ENCODE data around the gene TRAPPC3.

DNA sequence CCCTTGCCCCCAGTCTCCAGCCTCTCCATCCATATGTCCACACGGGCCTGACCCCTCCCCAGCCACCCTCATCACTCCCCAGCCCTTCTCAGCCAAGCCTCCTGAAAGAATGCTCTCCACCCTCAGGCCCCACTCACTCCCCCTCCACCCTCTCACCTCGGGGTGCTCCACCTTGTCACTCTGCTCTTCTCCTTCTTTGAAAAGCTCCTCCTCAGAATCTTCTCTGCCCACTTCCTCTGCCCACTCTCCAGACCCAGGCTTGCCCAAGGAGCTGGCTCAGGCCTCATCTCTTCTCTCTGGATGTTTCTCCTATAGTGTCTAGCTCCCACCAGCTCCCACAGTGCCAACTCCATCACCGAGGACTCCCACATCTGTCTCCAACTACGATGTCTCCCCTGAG, 38.1 kb downstream of the TRAPPC3 start:
- TF ChIP-seq BHLHE40 (IDR thresholded peaks at IDR 0.05; ENCODE audit: borderline replicate concordance) (no peak), ELF4 (IDR thresholded peaks at IDR 0.05) (no peak), SP1 (IDR thresholded peaks at IDR 0.05) (no peak), FOXM1 (IDR thresholded peaks at IDR 0.05; ENCODE audit: borderline replicate concordance) (no peak), TARDBP (IDR thresholded peaks at IDR 0.05) (no peak), FOXA1 (IDR thresholded peaks at IDR 0.05) (no peak)
